Uterus (tissue), 2 donors: ENCODE data around the gene DNAH6.

ENCODE experiments used
- CTCF ChIP-seq, 4 experiments: fragments of 200-600 bp in 2 of 4; fragments of 450-650 bp in 2 of 4; sonication (generic) in 2 of 4; IDR thresholded peaks; one replicate each; pipeline ENCODE4 v1.5.1; 2016 to 2019; ENCODE audit warnings: antibody characterized with exemption in 4 of 4, mild to moderate bottlenecking in 2 of 4, moderate library complexity in 1 of 4
- POLR2A ChIP-seq, 2 donors: fragments of 450-650 bp; IDR thresholded peaks; one replicate each; pipeline ENCODE4 v1.6.1; 2016; ENCODE audit warnings: antibody characterized with exemption in 2 of 2, mild to moderate bottlenecking in 1 of 2, moderate library complexity in 1 of 2

- TF ChIP-seq POLR2A (IDR thresholded peaks at IDR 0.05) (no peak), CTCF (IDR thresholded peaks at IDR 0.05) (no peak)
Observed at GRCh38 chr2:84705858-84706257, 189.6 kb downstream of the DNAH6 start.
